DOHH2 (cell line): ENCODE measurements around the gene MCC.

Source experiments
- CTCF ChIP-seq: fragments of 200-600 bp; sonication (generic); IDR thresholded peaks from one replicate; pipeline ENCODE4 v1.5.1; 2014; ENCODE audit warnings: antibody characterized with exemption, mild to moderate bottlenecking, low read depth, low read length; ENCODE audit not compliant: poor library complexity, severe bottlenecking
- EZH2phosphoT487 ChIP-seq: fragments of 200-600 bp; sonication (generic); IDR thresholded peaks from 2 replicates; pipeline ENCODE4 v1.6.1; 2017; ENCODE audit warnings: borderline replicate concordance, mild to moderate bottlenecking, antibody characterized with exemption, low read length, moderate library complexity, mixed read lengths

GRCh38 chr5:113147537-113147936 is 340.7 kb downstream of the MCC start:
- TF ChIP-seq CTCF, result no peak
- TF ChIP-seq EZH2phosphoT487, result no peak
